Pancreas (tissue), 10 donors: Measurements from ENCODE around the gene PEAR1. TPM values are rescaled to one million over a fixed set of nuclear protein-coding genes. Genes with fewer than 3 reads are reported as not detected.
A peak's percentile ranks its signal among the peaks of the same experiment; 100 is the strongest.

Experiments
- ATAC-seq, 4 donors: fragments of 200-7000 bp; cut with Tn5 transposase; one replicate each; pipeline versions ENCODE4 v1.8.0 to v1.9.1; 2020; ENCODE audit warnings: mild to moderate bottlenecking in 4 of 4, moderate library complexity in 4 of 4
- DNase-seq, 6 donors: peaks; one replicate each; pipeline ENCODE4 v3.0.0-alpha.2; 2020
- FAIRE-seq: peaks from 2 replicates; lab custom pipeline; 2012; peaks lifted over from hg19 to GRCh38; lab: Jason Lieb, UNC
- H3K27ac ChIP-seq, 4 donors: fragments of 200-600 bp; sonication (generic); 1 replicate in 3 of 4; 2 replicates in 1 of 4; pipeline versions ENCODE4 v1.5.0 to v1.8.0; 2020
- H3K27me3 ChIP-seq, 4 donors: fragments of 200-600 bp; one replicate each; pipeline ENCODE4 v1.8.0; 2021
- H3K36me3 ChIP-seq, 3 donors: fragments of 200-600 bp; sonication (generic) in 1 of 3; one replicate each; pipeline versions ENCODE4 v1.5.0 to v1.8.0; 2020 to 2021
- H3K4me1 ChIP-seq, 3 donors: fragments of 200-600 bp; one replicate each; pipeline ENCODE4 v1.8.0; 2021
- H3K4me3 ChIP-seq, 4 donors: fragments of 200-600 bp; sonication (generic) in 2 of 4; one replicate each; pipeline versions ENCODE4 v1.5.0 to v1.8.0; 2020 to 2021
- H3K9me3 ChIP-seq, 4 donors: fragments of 200-600 bp; one replicate each; pipeline ENCODE4 v1.8.0; 2021
- WGBS, 2 donors: extraction: QIAGEN DNeasy Blood & Tissue Kit; methylation state at CpG; one replicate each; pipeline ENCODE4 v1.1.7; 2013; 5-methylcytosine and 5-hydroxymethylcytosine counted together
- intact Hi-C, 3 donors: fragments of 100-400 bp; cut with DNase I; formaldehyde crosslinking; loops; one replicate each; pipeline versions ENCODE4 v1.11.1 to v1.14.2; 2022
- polyA plus RNA-seq, 2 donors: library from polyadenylated mRNA; stranded (reverse); fragments of 200-250 nt; gene quantifications; one replicate each; pipeline ENCODE4 v1.2.3, GENCODE V29; 2013
- total RNA-seq, 6 donors: library from RNA; stranded (reverse); fragmentation: NEBNext Ultra II Directional in 4 of 6; extraction: Animal tissue kit (Norgen Biotek cat#: 25700) in 4 of 6; gene quantifications; one replicate each; pipeline versions ENCODE4 v1.2.1 to v1.2.4, GENCODE V29; 2021 to 2023
- TF ChIP-seq, protein P1 (sequence below), 4 donors: fragments of 200-600 bp; sonication (generic) in 3 of 4; IDR thresholded peaks; one replicate each; pipeline versions ENCODE4 v1.5.0 to v1.8.0; 2021; ENCODE audit warnings: antibody characterized with exemption in 4 of 4
- donor health status: healthy with polysubstance abuse.
- donor health status: DM: no; HTN: no; CAD: no; lungs with moderate emphysema.
- donor health status: DM: no; HTN: no; CAD: no.
- donor health status: control.
- donor health status: control.
- donor health status: Bipolar disorder and iron deficiency.
- donor health status: DM: yes; HTN: yes; CAD: no.
- donor health status: DM: no; HTN: no; CAD: no.
- donor health status: DM: no; HTN: no; CAD: no.
- donor health status: DM: yes; HTN: yes; CAD: no.

PEAR1 gene
- total and polyA plus RNA-seq, 8 donors, result 1.7 to 7.1 (median 3.4) TPM

- intact Hi-C loops, result no loop called here
- H3K4me3 ChIP-seq, result no peak overlapping the region
- H3K36me3 ChIP-seq, result no peaks in the 10 kb centered on the region
- WGBS, 2 donors, result 83 to 84% methylated on average over 3 of the region's 3 CpGs
- ATAC-seq, result no peak
- DNase-seq, result no peak
- TF ChIP-seq, protein P1, sequence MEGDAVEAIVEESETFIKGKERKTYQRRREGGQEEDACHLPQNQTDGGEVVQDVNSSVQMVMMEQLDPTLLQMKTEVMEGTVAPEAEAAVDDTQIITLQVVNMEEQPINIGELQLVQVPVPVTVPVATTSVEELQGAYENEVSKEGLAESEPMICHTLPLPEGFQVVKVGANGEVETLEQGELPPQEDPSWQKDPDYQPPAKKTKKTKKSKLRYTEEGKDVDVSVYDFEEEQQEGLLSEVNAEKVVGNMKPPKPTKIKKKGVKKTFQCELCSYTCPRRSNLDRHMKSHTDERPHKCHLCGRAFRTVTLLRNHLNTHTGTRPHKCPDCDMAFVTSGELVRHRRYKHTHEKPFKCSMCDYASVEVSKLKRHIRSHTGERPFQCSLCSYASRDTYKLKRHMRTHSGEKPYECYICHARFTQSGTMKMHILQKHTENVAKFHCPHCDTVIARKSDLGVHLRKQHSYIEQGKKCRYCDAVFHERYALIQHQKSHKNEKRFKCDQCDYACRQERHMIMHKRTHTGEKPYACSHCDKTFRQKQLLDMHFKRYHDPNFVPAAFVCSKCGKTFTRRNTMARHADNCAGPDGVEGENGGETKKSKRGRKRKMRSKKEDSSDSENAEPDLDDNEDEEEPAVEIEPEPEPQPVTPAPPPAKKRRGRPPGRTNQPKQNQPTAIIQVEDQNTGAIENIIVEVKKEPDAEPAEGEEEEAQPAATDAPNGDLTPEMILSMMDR (IDR thresholded peaks at IDR 0.05), result no peak
- no peak overlapping the region for H3K27ac ChIP-seq
- peaks cover 8 to 32% (median 16%) of the 10 kb centered on the region in 3 donors for H3K4me1 ChIP-seq
- H3K9me3 ChIP-seq, result no peaks in the 10 kb centered on the region
- H3K27me3 ChIP-seq, result peaks cover 0 to 5% (median 0%) of the 10 kb centered on the region in 4 donors
- no peak for FAIRE-seq
Measured at GRCh38 chr1:156856282-156856785, 37.2 kb upstream of the PEAR1 start.

DNA sequence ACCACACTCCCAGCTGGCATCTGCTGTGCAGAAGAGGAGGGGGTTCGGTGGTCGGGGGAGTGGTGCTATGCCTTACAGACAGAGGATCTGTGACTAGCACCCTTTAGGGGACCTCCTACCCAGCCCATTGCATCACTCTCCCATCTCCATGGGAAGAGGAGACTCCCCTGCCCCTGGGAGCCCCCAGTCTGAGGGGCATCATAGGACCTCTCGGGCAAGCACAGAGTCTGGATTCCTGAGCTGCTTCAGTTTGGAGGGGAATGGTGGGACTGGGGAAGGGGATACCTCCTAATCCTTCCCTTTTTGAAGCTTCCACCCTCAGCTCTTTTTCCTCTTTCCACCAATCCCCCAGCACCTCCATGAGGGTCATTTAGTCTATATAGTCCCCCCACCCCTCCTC lies 36.0 kb upstream of the PEAR1 start:
- TF ChIP-seq, protein P1 (IDR thresholded peaks at IDR 0.05), result no peak

GRCh38 chr1:156858555-156858956 lies 35.0 kb upstream of the PEAR1 start:
- Histone ChIP-seq H3K36me3 (no peaks in the 10 kb centered on the region), H3K27ac (no peak overlapping the region), H3K27me3 (peaks cover 0 to 17% (median 0%) of the 10 kb centered on the region in 4 donors), H3K4me3 (peak overlapping the region in 1 of 4 donors; percentile 33), H3K9me3 (no peaks in the 10 kb centered on the region), H3K4me1 (peaks cover 0 to 23% (median 16%) of the 10 kb centered on the region in 3 donors)
- intact Hi-C loops, result no loop called here
- TF ChIP-seq, protein P1 (IDR thresholded peaks at IDR 0.05), result no peak
- WGBS, 2 donors, result 6 to 8% methylated on average over 5 of the region's 5 CpGs
- no peak for FAIRE-seq
- ATAC-seq, result peak in 3 of 4 donors; percentile 17 to 44 (median 20)
- peak in 1 of 6 donors; percentile 75 for DNase-seq

More for the DNA sequence above, 36.0 kb upstream of the PEAR1 start:
- Histone ChIP-seq H3K9me3 (no peaks in the 10 kb centered on the region), H3K27me3 (peaks cover 0 to 17% (median 0%) of the 10 kb centered on the region in 4 donors), H3K36me3 (no peaks in the 10 kb centered on the region), H3K27ac (no peak overlapping the region), H3K4me1 (peaks cover 2 to 27% (median 16%) of the 10 kb centered on the region in 3 donors), H3K4me3 (no peak overlapping the region)
- 33 to 53% methylated on average over 3 of the region's 3 CpGs for WGBS, 2 donors
- DNase-seq (no peak), ATAC-seq (no peak), FAIRE-seq (no peak)
- intact Hi-C loops, result no loop called here

DNA sequence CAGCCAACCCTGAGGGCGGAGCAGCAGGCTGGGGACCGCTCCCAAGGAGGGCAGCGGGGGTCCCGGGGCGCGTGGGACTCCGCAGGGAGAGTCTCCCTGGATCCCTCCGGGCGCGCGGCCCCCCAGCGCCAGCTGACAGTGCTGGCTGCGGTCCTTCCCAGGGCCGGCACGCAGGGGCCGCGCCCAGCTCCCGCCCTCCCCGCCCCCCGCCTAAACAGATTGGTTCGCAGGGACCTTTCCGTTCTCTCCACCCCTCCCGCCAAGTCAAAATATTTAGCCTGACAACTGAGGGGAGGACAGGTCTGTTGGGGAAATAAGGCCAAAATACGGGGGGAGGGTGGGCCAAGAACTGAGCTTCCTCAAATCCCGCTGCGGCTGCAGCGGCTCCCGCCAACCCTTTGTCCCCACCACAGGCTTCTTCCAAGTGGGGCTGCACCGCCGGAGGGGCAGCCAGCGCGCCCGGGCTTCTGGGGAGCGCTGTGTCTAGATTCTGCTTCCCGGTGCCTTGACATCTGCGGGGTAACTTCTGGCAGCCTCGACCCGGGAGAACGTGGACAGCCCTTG lies 34.5 kb upstream of the PEAR1 start, which contains the start of gene INSRR:
Gene INSRR, minus strand, starts transcription at position 159 of the 564 bp plus-strand sequence. CDS start 496 bp downstream, outside the sequence.
- no peak for FAIRE-seq
- H3K9me3 ChIP-seq, result no peaks in the 10 kb centered on the region
- H3K4me3 ChIP-seq, result peak within 1 kb of the TSS in 1 of 4 donors; percentile 33
- WGBS, 2 donors, result 8 to 10% methylated on average over 37 to 39 of the region's 39 CpGs
- intact Hi-C loops, result no loop called here
- no peak within 1 kb of the TSS for H3K27ac ChIP-seq
- peak in 1 of 4 donors; percentile 4 for ATAC-seq
- peaks cover 0 to 17% (median 0%) of the 10 kb centered on the region in 4 donors for H3K27me3 ChIP-seq
- no peaks in the 10 kb centered on the region for H3K36me3 ChIP-seq
- TF ChIP-seq, protein P1 (IDR thresholded peaks at IDR 0.05), result no peak
- peaks cover 0 to 23% (median 16%) of the 10 kb centered on the region in 3 donors for H3K4me1 ChIP-seq
- no peak for DNase-seq
